Tongue (tissue), 2 donors: ENCODE measurements around the gene PRR33. TPM values are rescaled to one million over a fixed set of nuclear protein-coding genes. Genes with fewer than 3 reads are reported as not detected.

Experiments used
- small RNA-seq: library from RNA; depleted of rRNA; stranded (forward); fragments of <200 nt; gene quantifications from one replicate; pipeline ENCODE3, GENCODE V24; 2014; ENCODE audit warnings: low replicate concordance
- total RNA-seq: library from RNA; depleted of rRNA; stranded (reverse); fragments of >200 nt; gene quantifications from one replicate; pipeline ENCODE4 v1.2.3, GENCODE V29; 2014

PRR33 gene
- total RNA-seq, 1 donor from 2014 or later, result 4.8 TPM

Small RNAs within 50 kb of the gene (small RNA-seq; reads per million reads assigned to genes)
- not detected for gene AC051649.1
- gene MIR4298, result not detected

Other genes starting within 250 kb of the PRR33 start
- gene KRTAP5-6, start 194.7 kb downstream of the PRR33 start, total RNA-seq, result not detected
- 0.31 TPM for gene IFITM10, start 141.3 kb downstream of the PRR33 start, total RNA-seq
- 134 TPM for gene CTSD, start 128.0 kb downstream of the PRR33 start, total RNA-seq
- 16.2 TPM for gene SYT8, start 56.9 kb downstream of the PRR33 start, total RNA-seq
- 3,551 TPM for gene TNNI2, start 52.9 kb downstream of the PRR33 start, total RNA-seq
- gene LSP1, start 38.8 kb downstream of the PRR33 start, total RNA-seq, result 84.2 TPM
- 5,696 TPM for gene TNNT3, start 27.8 kb upstream of the PRR33 start, total RNA-seq
- gene MRPL23, start 55.4 kb upstream of the PRR33 start, total RNA-seq, result 32.7 TPM
- gene H19, start 105.9 kb upstream of the PRR33 start, total RNA-seq, result 18,800 TPM
- 1,514 TPM for gene IGF2, start 247.5 kb upstream of the PRR33 start, total RNA-seq